SK-N-SH treated with all-trans-retinoic acid at 6 μM for 48 hours (cell line): ENCODE measurements around the gene SLX9.

ENCODE experiments used
- GLIS3 ChIP-seq: fragments of 250-450 bp; sonication (Bioruptor Pico); IDR thresholded peaks from 2 replicates; pipeline ENCODE4 v1.5.0; 2020; ENCODE audit warnings: mild to moderate bottlenecking, moderate library complexity
- TF ChIP-seq, protein P1 (sequence below): fragments of 250-450 bp; sonication (Bioruptor Pico); IDR thresholded peaks from 2 replicates; pipeline ENCODE4 v1.5.1; 2020; ENCODE audit warnings: low read depth, mild to moderate bottlenecking, moderate library complexity

DNA sequence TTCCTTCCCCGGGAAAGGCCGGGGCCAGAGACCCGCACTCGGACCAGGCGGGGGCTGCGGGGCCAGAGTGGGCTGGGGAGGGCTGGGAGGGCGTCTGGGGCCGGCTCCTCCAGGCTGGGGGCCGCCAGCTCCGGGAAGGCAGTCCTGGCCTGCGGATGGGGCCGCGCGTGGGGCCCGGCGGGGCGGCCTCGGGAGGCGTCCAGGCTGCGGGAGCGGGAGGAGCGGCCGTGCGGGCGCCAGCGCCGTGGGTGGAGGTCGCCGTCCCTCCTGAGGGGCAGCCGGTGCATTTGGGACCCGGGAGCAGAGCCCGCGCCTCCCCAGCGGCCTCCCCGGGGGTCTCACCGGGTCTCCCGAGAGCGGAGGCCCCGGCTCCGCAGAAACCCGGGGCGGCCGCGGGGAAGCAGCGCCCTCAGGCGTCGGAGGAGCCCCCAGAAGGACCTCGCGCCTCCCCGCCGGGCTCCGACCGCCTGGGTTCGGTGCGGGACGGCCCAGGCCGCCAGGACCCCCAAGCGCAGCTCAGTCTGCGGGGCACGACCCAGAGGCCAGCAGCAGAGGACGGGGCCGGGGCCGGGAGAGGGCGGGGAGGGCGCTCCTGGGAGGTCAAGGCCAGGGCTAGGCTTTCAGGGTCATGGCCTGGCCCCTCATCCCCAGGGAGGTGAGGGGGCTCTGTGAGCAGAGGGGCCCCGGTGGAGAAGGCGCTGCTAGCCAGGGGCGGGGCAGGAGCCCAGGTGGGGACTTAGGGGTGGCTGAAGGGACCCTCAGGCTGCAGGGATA is 7.2 kb upstream of the SLX9 start:
- TF ChIP-seq GLIS3 (CRISPR knock-in tag), result no peak
- TF ChIP-seq, protein P1, sequence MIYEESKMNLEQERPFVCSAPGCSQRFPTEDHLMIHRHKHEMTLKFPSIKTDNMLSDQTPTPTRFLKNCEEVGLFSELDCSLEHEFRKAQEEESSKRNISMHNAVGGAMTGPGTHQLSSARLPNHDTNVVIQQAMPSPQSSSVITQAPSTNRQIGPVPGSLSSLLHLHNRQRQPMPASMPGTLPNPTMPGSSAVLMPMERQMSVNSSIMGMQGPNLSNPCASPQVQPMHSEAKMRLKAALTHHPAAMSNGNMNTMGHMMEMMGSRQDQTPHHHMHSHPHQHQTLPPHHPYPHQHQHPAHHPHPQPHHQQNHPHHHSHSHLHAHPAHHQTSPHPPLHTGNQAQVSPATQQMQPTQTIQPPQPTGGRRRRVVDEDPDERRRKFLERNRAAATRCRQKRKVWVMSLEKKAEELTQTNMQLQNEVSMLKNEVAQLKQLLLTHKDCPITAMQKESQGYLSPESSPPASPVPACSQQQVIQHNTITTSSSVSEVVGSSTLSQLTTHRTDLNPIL, result no peak
